ENCODE results near the gene C9orf78. TPM values are rescaled to one million over a fixed set of nuclear protein-coding genes. Genes with fewer than 3 reads are reported as not detected.

Gene C9orf78
- total RNA-seq, 1 experiment from 2014 or later, result 37.5 TPM

DNA sequence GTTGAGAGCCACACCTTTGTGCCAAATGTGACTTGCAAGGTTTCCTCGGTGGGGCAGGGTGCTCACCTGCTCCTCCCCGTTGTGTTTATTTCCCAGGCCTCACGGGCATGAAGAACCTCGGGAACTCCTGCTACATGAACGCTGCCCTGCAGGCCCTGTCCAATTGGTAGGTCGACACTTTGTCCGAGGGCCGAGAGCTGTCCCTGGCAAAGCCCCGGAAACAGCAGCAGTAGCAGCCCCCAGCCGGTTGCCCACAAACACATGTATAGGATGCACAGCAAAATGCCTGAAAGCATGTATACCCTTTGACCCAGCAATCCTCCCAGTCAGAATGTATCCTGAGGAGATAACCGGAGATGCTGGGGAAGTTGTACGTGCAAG, 26.4 kb upstream of the C9orf78 start:
- Histone ChIP-seq H4K91ac (ENCODE audit: insufficient read length, low read depth, low read length) (no peak overlapping the region), H2AK5ac (ENCODE audit: insufficient read length, low read length) (no peak overlapping the region), H3T11ph (ENCODE audit: low read length) (no peak overlapping the region), H4K20me1 (ENCODE audit: control insufficient read depth, insufficient read depth, insufficient read length) (no peaks in the 10 kb centered on the region), H2BK15ac (ENCODE audit: low read depth, low read length) (no peak overlapping the region), H2BK20ac (ENCODE audit: low read depth, low read length, poor library complexity, severe bottlenecking) (no peak overlapping the region), H3K18ac (ENCODE audit: insufficient read length, low read depth, low read length) (no peak overlapping the region), H2BK5ac (ENCODE audit: insufficient read length, low read length) (no peak overlapping the region), H3K27me3 (ENCODE audit: insufficient read depth, low read length) (no peaks in the 10 kb centered on the region), H3K23me2 (ENCODE audit: insufficient read length, low read depth, low read length, poor library complexity, severe bottlenecking) (no peaks in the 10 kb centered on the region), H3K4me2 (ENCODE audit: insufficient read depth, insufficient read length, low read length) (no peak overlapping the region), H3K14ac (ENCODE audit: insufficient read depth, low read length) (no peak overlapping the region), H3K56ac (ENCODE audit: insufficient read length, low read depth, low read length) (no peak overlapping the region), H3K79me1 (ENCODE audit: insufficient read depth, low read depth, low read length, poor library complexity, severe bottlenecking) (no peaks in the 10 kb centered on the region), H3K79me2 (ENCODE audit: insufficient read depth, low read length) (no peaks in the 10 kb centered on the region), H3K9ac (ENCODE audit: extremely low read depth, insufficient read length, low read length) (no peak overlapping the region), H3K27ac (ENCODE audit: insufficient read length, low read depth, low read length) (no peak overlapping the region), H4K8ac (replicated peaks; ENCODE audit: insufficient read length, low read depth, low read length) (no peak overlapping the region), H3K9me3 (ENCODE audit: control insufficient read depth, low read depth, low read length) (no peaks in the 10 kb centered on the region), H3K4me1 (ENCODE audit: insufficient read depth, low read length) (no peaks in the 10 kb centered on the region), H4K5ac (ENCODE audit: insufficient read length, low read depth, low read length) (no peak overlapping the region), H3K4ac (ENCODE audit: low read depth, low read length) (no peak overlapping the region), H2BK12ac (ENCODE audit: insufficient read length, low read depth, low read length) (no peak overlapping the region), H2AFZ (ENCODE audit: low read length) (no peak overlapping the region), H2BK120ac (ENCODE audit: low read depth, low read length, poor library complexity, severe bottlenecking) (no peak overlapping the region), H3K23ac (ENCODE audit: insufficient read length, low read depth, low read length) (no peak overlapping the region)
- TF ChIP-seq, protein P1, sequence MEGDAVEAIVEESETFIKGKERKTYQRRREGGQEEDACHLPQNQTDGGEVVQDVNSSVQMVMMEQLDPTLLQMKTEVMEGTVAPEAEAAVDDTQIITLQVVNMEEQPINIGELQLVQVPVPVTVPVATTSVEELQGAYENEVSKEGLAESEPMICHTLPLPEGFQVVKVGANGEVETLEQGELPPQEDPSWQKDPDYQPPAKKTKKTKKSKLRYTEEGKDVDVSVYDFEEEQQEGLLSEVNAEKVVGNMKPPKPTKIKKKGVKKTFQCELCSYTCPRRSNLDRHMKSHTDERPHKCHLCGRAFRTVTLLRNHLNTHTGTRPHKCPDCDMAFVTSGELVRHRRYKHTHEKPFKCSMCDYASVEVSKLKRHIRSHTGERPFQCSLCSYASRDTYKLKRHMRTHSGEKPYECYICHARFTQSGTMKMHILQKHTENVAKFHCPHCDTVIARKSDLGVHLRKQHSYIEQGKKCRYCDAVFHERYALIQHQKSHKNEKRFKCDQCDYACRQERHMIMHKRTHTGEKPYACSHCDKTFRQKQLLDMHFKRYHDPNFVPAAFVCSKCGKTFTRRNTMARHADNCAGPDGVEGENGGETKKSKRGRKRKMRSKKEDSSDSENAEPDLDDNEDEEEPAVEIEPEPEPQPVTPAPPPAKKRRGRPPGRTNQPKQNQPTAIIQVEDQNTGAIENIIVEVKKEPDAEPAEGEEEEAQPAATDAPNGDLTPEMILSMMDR (conservative IDR thresholded peaks at IDR 0.05), result no peak
- no peak overlapping the region for H3K27ac Mint-ChIP-seq
- WGBS (ENCODE audit: extremely low coverage, insufficient read length, low lambda C conversion rate), result no CpG with 5 or more reads among the region's 12 CpGs
- H3K4me3 Mint-ChIP-seq, result no peak overlapping the region
- H3K27me3 Mint-ChIP-seq (ENCODE audit: low read depth), result no peaks in the 10 kb centered on the region
- peaks cover 10 to 45% (median 30%) of the 10 kb centered on the region in 3 experiments; a peak in 6 of 7 replicates for H3K36me3 Mint-ChIP-seq (ENCODE audit: insufficient read depth in 1 of 3, low read depth in 3 of 3)
- H3K9me3 Mint-ChIP-seq, result no peaks in the 10 kb centered on the region
- H3K4me1 Mint-ChIP-seq, result no peaks in the 10 kb centered on the region
- DNase-seq, result no peak
